HEK293T (cell line): Measurements from ENCODE around the gene GPHN.
"Not testable (repeated sequence)": the region's sequence is repeated elsewhere in the genome, so short reads cannot be mapped to it uniquely, and the experiment has no call there.

ENCODE experiments used
- CTCF ChIA-PET: fragments of 350-600 bp; formaldehyde crosslinking; extraction: SDS; loops from one replicate; lab custom pipeline; 2021; ENCODE audit warnings: antibody characterized with exemption, inconsistent platforms; lab: Yijun Ruan, JAX
- POLR2A ChIA-PET: fragments of 350-600 bp; formaldehyde crosslinking; extraction: SDS; loops from one replicate; lab custom pipeline; 2020; ENCODE audit warnings: antibody characterized with exemption, inconsistent platforms; lab: Yijun Ruan, JAX
- DNase-seq: peaks from one replicate; pipeline ENCODE4 v3.0.0; 2012; ENCODE audit warnings: mixed read lengths; ENCODE audit errors: extremely low spot score
- ARNT ChIP-seq: fragments of 450-650 bp; IDR thresholded peaks from 2 replicates; pipeline ENCODE4 v1.6.1; 2017; ENCODE audit warnings: mild to moderate bottlenecking
- BHLHE40 ChIP-seq: fragments of 450-650 bp; IDR thresholded peaks from 2 replicates; pipeline ENCODE4 v1.6.1; 2016; ENCODE audit warnings: mild to moderate bottlenecking, moderate library complexity, borderline replicate concordance
- CTBP1 ChIP-seq: fragments of 450-650 bp; IDR thresholded peaks from 2 replicates; pipeline ENCODE4 v1.6.1; 2016; ENCODE audit warnings: borderline replicate concordance
- ELF4 ChIP-seq: fragments of 450-650 bp; IDR thresholded peaks from 2 replicates; pipeline ENCODE4 v1.6.1; 2017; ENCODE audit warnings: antibody characterized with exemption
- FOXA1 ChIP-seq: fragments of 450-650 bp; IDR thresholded peaks from 2 replicates; pipeline ENCODE4 v1.6.1; 2016; ENCODE audit warnings: mild to moderate bottlenecking
- FOXK2 ChIP-seq: fragments of 450-650 bp; IDR thresholded peaks from 2 replicates; pipeline ENCODE4 v1.6.1; 2016; ENCODE audit warnings: mild to moderate bottlenecking
- FOXM1 ChIP-seq: fragments of 450-650 bp; IDR thresholded peaks from 2 replicates; pipeline ENCODE4 v1.6.1; 2017; ENCODE audit warnings: mild to moderate bottlenecking, borderline replicate concordance
- HDGF ChIP-seq: fragments of 450-650 bp; IDR thresholded peaks from 2 replicates; pipeline ENCODE4 v1.6.1; 2017; ENCODE audit warnings: antibody characterized with exemption, borderline replicate concordance
- L3MBTL2 ChIP-seq: fragments of 450-650 bp; conservative IDR thresholded peaks from 2 replicates; pipeline ENCODE4 v1.6.1; 2016; ENCODE audit warnings: mild to moderate bottlenecking
- LEF1 ChIP-seq: fragments of 450-650 bp; IDR thresholded peaks from 2 replicates; pipeline ENCODE4 v1.6.1; 2017; ENCODE audit warnings: mild to moderate bottlenecking, borderline replicate concordance
- NFRKB ChIP-seq: fragments of 450-650 bp; IDR thresholded peaks from 2 replicates; pipeline ENCODE4 v1.6.1; 2016; ENCODE audit warnings: mild to moderate bottlenecking, moderate library complexity
- SP1 ChIP-seq: fragments of 450-650 bp; IDR thresholded peaks from 2 replicates; pipeline ENCODE4 v1.6.1; 2017
- SUZ12 ChIP-seq: fragments of 450-650 bp; IDR thresholded peaks from 2 replicates; pipeline ENCODE4 v1.6.1; 2016; ENCODE audit warnings: mild to moderate bottlenecking
- TARDBP ChIP-seq: fragments of 450-650 bp; IDR thresholded peaks from 2 replicates; pipeline ENCODE4 v1.6.1; 2016
- ZNF384 ChIP-seq: fragments of 450-650 bp; IDR thresholded peaks from 2 replicates; pipeline ENCODE4 v1.6.1; 2016
- TF ChIP-seq, protein P1 (sequence below): fragments of 450-650 bp; IDR thresholded peaks from 2 replicates; pipeline ENCODE4 v1.6.1; 2016

Gene GPHN

DNA sequence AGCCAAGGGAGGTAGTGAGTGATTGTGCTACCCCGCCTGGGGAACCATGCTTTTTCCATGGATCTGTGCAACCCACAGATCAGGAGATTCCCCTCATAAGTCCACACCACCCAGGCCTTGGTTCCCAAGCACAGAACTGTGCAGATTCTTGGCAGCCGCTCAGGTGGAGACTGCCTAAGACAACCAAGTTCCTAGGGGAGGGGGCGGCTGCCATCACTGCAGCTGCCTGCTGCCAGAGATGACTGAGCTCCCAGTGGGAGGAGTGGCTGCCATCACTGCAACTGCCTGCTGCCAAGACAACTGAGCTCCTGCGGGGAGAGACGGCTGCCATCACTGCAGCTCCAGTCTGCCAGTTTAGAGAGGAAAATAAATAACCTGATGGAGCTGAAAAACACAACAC, 542.9 kb downstream of the GPHN start:
- TF ChIP-seq ELF4 (no peak), SP1 (no peak), HDGF (no peak), SUZ12 (no peak), ZNF384 (no peak), ARNT (no peak), FOXM1 (no peak), BHLHE40 (no peak), FOXK2 (no peak), CTBP1 (no peak), LEF1 (no peak), FOXA1 (no peak), L3MBTL2 (no peak), NFRKB (no peak), TARDBP (no peak)
- TF ChIP-seq, protein P1, sequence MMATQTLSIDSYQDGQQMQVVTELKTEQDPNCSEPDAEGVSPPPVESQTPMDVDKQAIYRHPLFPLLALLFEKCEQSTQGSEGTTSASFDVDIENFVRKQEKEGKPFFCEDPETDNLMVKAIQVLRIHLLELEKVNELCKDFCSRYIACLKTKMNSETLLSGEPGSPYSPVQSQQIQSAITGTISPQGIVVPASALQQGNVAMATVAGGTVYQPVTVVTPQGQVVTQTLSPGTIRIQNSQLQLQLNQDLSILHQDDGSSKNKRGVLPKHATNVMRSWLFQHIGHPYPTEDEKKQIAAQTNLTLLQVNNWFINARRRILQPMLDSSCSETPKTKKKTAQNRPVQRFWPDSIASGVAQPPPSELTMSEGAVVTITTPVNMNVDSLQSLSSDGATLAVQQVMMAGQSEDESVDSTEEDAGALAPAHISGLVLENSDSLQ: no peak
- POLR2A ChIA-PET: no interaction called here
- CTCF ChIA-PET: no interaction called here
- no peak for DNase-seq

DNA sequence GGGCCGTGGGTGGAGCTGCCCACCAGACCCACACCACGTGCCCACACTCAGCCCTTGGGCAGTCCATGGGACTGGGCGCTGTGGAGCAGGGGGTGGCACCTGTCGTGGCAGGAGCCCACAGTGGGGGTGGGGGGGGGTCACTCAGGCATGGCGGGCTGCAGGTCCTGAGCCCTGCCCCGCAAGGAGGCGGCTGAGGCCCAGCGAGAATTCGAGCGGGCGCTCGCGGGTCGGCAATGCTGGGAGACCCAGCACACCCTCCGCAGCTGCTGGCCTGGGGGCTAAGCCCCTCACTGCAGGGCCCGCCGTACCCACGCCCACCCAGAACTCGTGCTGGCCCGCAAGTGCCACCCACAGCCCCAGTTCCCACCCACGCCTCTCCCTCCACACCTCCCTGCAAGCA, 548.7 kb downstream of the GPHN start:
- ChIA-PET CTCF (no interaction called here), POLR2A (no interaction called here)
- TF ChIP-seq NFRKB (no peak), SP1 (no peak), FOXA1 (no peak), ELF4 (no peak), ZNF384 (no peak), BHLHE40 (no peak), ARNT (no peak), HDGF (no peak), LEF1 (no peak), CTBP1 (no peak), SUZ12 (no peak)
- no peak for DNase-seq

DNA sequence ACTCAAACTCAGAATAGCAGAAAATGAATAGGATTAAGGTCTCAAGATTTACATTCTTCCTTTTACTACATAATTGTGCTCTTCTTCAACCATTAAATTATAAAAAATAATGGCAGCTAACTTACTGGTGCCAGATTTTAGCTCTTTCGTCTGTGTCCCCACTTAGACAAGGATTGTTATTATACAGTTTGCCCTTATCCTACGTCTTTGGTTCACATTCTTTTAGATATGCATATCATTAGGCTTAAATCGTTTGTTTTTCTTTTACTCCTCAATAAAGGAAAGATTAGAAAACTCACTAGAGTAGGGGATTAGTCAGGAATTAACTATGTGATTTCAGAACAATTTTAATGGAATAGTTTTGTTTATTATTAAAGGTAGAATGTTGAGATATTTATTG, 551.6 kb downstream of the GPHN start:
- CTCF ChIA-PET: no interaction called here
- no peak for TF ChIP-seq SP1
- TF ChIP-seq TARDBP: no peak
- no peak for TF ChIP-seq SUZ12
- TF ChIP-seq ELF4: no peak
- TF ChIP-seq HDGF: no peak
- DNase-seq: no peak
- POLR2A ChIA-PET: no interaction called here

DNA sequence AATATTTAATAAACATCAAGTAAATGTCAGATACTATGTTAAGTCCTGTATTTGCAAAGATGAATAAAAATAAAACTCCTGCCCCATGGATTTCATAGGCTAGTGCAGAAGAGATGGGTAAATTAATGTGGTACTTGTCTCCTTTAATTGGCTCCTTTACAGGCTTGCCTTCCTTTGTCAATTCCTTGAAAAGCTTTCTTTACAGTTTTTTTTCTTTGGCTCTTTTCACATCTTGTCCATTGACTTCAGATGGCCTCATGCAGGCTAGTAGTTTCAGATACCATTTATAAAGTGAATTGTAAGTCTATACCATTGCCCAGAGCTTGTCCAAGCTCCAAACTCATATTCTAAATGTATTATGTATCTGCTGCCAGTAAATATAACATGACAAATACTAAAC, 552.6 kb downstream of the GPHN start:
- no peak for DNase-seq
- TF ChIP-seq CTBP1: no peak
- TF ChIP-seq, protein P1: no peak
- no peak for TF ChIP-seq FOXM1
- TF ChIP-seq L3MBTL2: no peak
- TF ChIP-seq LEF1: no peak
- no peak for TF ChIP-seq FOXA1
- TF ChIP-seq SP1: no peak
- TF ChIP-seq ZNF384: no peak
- no peak for TF ChIP-seq FOXK2
- POLR2A ChIA-PET: no interaction called here
- CTCF ChIA-PET: no interaction called here

DNA sequence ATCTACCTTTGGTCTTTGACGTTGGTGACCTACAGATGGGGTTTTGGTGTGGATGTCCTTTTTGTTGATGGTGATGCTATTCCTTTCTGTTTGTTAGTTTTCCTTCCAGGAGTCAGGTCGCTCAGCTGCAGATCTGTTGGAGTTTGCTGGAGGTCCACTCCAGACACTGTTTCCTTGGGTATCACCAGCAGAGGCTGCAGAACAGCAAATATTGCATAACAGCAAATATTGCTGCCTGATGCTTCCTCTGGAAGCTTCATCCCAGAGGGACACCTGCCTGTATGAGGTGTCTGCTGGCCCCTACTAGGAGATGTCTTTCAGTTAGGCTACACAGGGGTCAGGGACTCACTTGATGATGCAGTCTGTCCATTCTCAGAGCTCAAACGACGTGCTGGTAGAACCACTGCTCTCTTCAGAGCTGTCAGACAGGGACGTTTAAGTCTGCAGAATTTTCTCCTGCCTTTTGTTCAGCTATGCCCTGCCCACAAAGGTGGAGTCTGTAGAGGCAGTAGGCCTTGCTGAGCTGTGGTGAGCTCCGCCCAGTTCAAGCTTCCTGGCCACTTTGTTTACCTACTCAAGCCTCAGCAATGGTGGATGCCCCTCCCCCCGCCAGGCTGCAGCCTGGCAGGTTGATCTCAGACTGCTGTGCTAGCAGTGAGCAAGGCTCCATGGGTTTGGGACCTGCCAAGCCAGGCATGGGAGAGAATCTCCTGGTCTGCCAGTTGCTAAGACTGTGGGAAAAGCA, 559.3 kb downstream of the GPHN start:
- DNase-seq, POLR2A ChIA-PET: not testable (repeated sequence)
- CTCF ChIA-PET: interaction anchor here (0.7 kb wide), 1 partner anchor 11 kb away, joined by 3 read pairs; no protein-coding TSS in a partner anchor

DNA sequence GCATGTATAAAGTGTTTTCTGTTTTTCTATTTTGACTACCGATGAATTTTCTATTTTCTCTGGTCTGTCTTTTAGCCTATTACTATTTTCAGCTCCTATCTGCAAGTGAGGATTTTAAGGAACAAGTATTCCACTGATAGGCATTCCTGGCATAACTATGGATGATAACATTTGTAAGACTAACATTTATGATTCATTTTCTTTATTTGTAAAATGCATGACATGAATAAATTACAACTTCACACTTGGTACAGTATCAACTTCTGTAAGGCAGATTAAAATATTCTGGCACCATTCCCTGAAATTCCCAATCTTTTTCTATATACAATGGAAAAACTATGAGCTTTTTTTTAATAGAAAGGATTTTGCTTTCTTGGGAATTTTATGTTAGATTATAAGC, 560.3 kb downstream of the GPHN start:
- no peak for DNase-seq
- TF ChIP-seq NFRKB (no peak), CTBP1 (no peak), BHLHE40 (no peak), SP1 (no peak), ARNT (no peak), L3MBTL2 (no peak), ZNF384 (no peak), SUZ12 (no peak), ELF4 (no peak), FOXA1 (no peak), HDGF (no peak), FOXM1 (no peak), LEF1 (no peak), FOXK2 (no peak), TARDBP (no peak)
- TF ChIP-seq, protein P1: no peak
- ChIA-PET CTCF (interaction anchor here (0.7 kb wide), 1 partner anchor 202 kb away, joined by 3 read pairs; no protein-coding TSS in a partner anchor), POLR2A (no interaction called here)

DNA sequence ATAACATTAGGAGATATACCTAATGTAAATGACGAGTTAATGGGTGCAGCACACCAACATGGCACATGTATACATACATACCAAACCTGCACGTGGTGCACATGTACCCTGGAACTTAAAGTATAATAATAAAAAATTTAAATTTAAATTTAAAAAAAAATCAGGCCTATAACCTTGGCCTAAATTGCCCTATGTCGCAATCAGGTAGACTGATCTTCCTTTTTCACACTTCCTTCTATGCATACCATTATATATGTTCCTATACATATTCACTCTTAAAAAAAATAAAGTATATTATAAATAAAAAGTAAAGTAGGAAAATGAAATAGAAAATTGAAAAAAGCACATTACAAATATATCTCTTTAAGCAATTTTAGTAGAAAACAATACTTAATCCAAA, 563.6 kb downstream of the GPHN start:
- CTCF ChIA-PET: no interaction called here
- DNase-seq: no peak
- TF ChIP-seq CTBP1: no peak
- TF ChIP-seq NFRKB: no peak
- TF ChIP-seq FOXM1: no peak
- TF ChIP-seq ZNF384: no peak
- no peak for TF ChIP-seq HDGF
- no peak for TF ChIP-seq LEF1
- TF ChIP-seq SUZ12: no peak
- no peak for TF ChIP-seq L3MBTL2
- TF ChIP-seq FOXA1: no peak
- no peak for TF ChIP-seq BHLHE40
- TF ChIP-seq TARDBP: no peak
- no peak for TF ChIP-seq ELF4
- POLR2A ChIA-PET: no interaction called here
